ENCODE results near the gene AGXT2. TPM values are rescaled to one million over a fixed set of nuclear protein-coding genes. Genes with fewer than 3 reads are reported as not detected.

AGXT2 gene
- total RNA-seq, 3 donors from 2014 or later (not counting 1 experiment from before 2014, with no cell fraction given) = not detected

GRCh38 chr5:34998058-34998789 is 49.5 kb downstream of the AGXT2 start:
- Histone ChIP-seq H3K27ac (ENCODE audit: low read length) (no peak overlapping the region), H3K4me1 (ENCODE audit: control insufficient read depth, insufficient read depth, low read length) (no peaks in the 10 kb centered on the region), H3K9me3 (ENCODE audit: control insufficient read depth, insufficient read depth, low read length) (no peaks in the 10 kb centered on the region), H3K36me3 (ENCODE audit: control insufficient read depth, insufficient read depth, low read length) (no peaks in the 10 kb centered on the region), H3K4me3 (ENCODE audit: low read length) (no peak overlapping the region), H3K27me3 (ENCODE audit: control insufficient read depth, insufficient read depth, low read length) (no peaks in the 10 kb centered on the region)
- ATAC-seq (no peak), DNase-seq (no peak)
- WGBS (ENCODE audit: insufficient coverage) = 84% methylated on average over 6 of the region's 6 CpGs
- H3K27me3 Mint-ChIP-seq (ENCODE audit: low read depth in 2 of 2) = peaks cover 19 to 24% of the 10 kb centered on the region in 2 donors
- no peaks in the 10 kb centered on the region for H3K9me3 Mint-ChIP-seq
- no peaks in the 10 kb centered on the region for H3K36me3 Mint-ChIP-seq
- no peak overlapping the region for H3K27ac Mint-ChIP-seq
- no peak overlapping the region for H3K4me3 Mint-ChIP-seq
- intact Hi-C loops (cut with micrococcal nuclease) = no loop called here
- no peaks in the 10 kb centered on the region for H3K4me1 Mint-ChIP-seq
- TF ChIP-seq, protein P1, sequence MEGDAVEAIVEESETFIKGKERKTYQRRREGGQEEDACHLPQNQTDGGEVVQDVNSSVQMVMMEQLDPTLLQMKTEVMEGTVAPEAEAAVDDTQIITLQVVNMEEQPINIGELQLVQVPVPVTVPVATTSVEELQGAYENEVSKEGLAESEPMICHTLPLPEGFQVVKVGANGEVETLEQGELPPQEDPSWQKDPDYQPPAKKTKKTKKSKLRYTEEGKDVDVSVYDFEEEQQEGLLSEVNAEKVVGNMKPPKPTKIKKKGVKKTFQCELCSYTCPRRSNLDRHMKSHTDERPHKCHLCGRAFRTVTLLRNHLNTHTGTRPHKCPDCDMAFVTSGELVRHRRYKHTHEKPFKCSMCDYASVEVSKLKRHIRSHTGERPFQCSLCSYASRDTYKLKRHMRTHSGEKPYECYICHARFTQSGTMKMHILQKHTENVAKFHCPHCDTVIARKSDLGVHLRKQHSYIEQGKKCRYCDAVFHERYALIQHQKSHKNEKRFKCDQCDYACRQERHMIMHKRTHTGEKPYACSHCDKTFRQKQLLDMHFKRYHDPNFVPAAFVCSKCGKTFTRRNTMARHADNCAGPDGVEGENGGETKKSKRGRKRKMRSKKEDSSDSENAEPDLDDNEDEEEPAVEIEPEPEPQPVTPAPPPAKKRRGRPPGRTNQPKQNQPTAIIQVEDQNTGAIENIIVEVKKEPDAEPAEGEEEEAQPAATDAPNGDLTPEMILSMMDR (IDR thresholded peaks at IDR 0.05) = no peak

- no peak for DNase-seq
- TF ChIP-seq, protein P1 (IDR thresholded peaks at IDR 0.05) = no peak
- no peaks in the 10 kb centered on the region for H3K9me3 ChIP-seq (ENCODE audit: control insufficient read depth, insufficient read depth, low read length)
- H3K36me3 ChIP-seq (ENCODE audit: control insufficient read depth, insufficient read depth, low read length) = no peaks in the 10 kb centered on the region
- Mint-ChIP-seq H3K9me3 (no peaks in the 10 kb centered on the region), H3K27ac (no peak overlapping the region), H3K4me1 (no peaks in the 10 kb centered on the region), H3K36me3 (no peaks in the 10 kb centered on the region), H3K27me3 (ENCODE audit: low read depth in 2 of 2) (peaks cover 24 to 29% of the 10 kb centered on the region in 2 donors), H3K4me3 (no peak overlapping the region)
- no peak overlapping the region for H3K4me3 ChIP-seq (ENCODE audit: low read length)
- H3K4me1 ChIP-seq (ENCODE audit: control insufficient read depth, insufficient read depth, low read length) = no peaks in the 10 kb centered on the region
- 72% methylated on average over 1 of the region's 2 CpGs for WGBS (ENCODE audit: insufficient coverage)
- H3K27ac ChIP-seq (ENCODE audit: low read length) = no peak overlapping the region
- H3K27me3 ChIP-seq (ENCODE audit: control insufficient read depth, insufficient read depth, low read length) = no peaks in the 10 kb centered on the region
- ATAC-seq = no peak
- intact Hi-C loops (cut with micrococcal nuclease) = no loop called here
Measured at GRCh38 chr5:34996261-34996660, 51.5 kb downstream of the AGXT2 start.

- no peak for DNase-seq
- Histone ChIP-seq H3K27ac (ENCODE audit: low read length) (no peak overlapping the region), H3K36me3 (ENCODE audit: control insufficient read depth, insufficient read depth, low read length) (no peaks in the 10 kb centered on the region), H3K4me1 (ENCODE audit: control insufficient read depth, insufficient read depth, low read length) (no peaks in the 10 kb centered on the region), H3K9me3 (ENCODE audit: control insufficient read depth, insufficient read depth, low read length) (no peaks in the 10 kb centered on the region), H3K27me3 (ENCODE audit: control insufficient read depth, insufficient read depth, low read length) (no peaks in the 10 kb centered on the region), H3K4me3 (ENCODE audit: low read length) (no peak overlapping the region)
- no peak for ATAC-seq
- TF ChIP-seq, protein P1 (IDR thresholded peaks at IDR 0.05) = no peak
- no peaks in the 10 kb centered on the region for H3K36me3 Mint-ChIP-seq
- H3K9me3 Mint-ChIP-seq = no peaks in the 10 kb centered on the region
- no peak overlapping the region for H3K27ac Mint-ChIP-seq
- H3K4me1 Mint-ChIP-seq = no peaks in the 10 kb centered on the region
- H3K4me3 Mint-ChIP-seq = no peak overlapping the region
- H3K27me3 Mint-ChIP-seq (ENCODE audit: low read depth in 2 of 2) = peaks cover 24 to 37% of the 10 kb centered on the region in 2 donors
- intact Hi-C loops (cut with micrococcal nuclease) = no loop called here
- 86% methylated on average over 7 of the region's 8 CpGs for WGBS (ENCODE audit: insufficient coverage)
Measured at GRCh38 chr5:34993951-34994350, 53.8 kb downstream of the AGXT2 start.
